Skin epidermis (tissue), 12 donors: ENCODE data around the gene RAB33B.
"Not testable (repeated sequence)": the region's sequence is repeated elsewhere in the genome, so short reads cannot be mapped to it uniquely, and the experiment has no call there.

Experiments used
- H3K27ac ChIP-seq, 21 experiments: fragments of 200-600 bp; sonication (generic) in 11 of 21; one replicate each; pipeline ENCODE4 v1.5.0; 2020; ENCODE audit warnings: mild to moderate bottlenecking in 3 of 21, inconsistent platforms in 2 of 21, moderate library complexity in 2 of 21
- H3K4me3 ChIP-seq, 7 experiments: fragments of 200-600 bp; sonication (generic) in 2 of 7; one replicate each; pipeline ENCODE4 v1.5.0; 2020; ENCODE audit warnings: inconsistent platforms in 2 of 7, mild to moderate bottlenecking in 2 of 7, moderate library complexity in 1 of 7

Gene RAB33B

DNA sequence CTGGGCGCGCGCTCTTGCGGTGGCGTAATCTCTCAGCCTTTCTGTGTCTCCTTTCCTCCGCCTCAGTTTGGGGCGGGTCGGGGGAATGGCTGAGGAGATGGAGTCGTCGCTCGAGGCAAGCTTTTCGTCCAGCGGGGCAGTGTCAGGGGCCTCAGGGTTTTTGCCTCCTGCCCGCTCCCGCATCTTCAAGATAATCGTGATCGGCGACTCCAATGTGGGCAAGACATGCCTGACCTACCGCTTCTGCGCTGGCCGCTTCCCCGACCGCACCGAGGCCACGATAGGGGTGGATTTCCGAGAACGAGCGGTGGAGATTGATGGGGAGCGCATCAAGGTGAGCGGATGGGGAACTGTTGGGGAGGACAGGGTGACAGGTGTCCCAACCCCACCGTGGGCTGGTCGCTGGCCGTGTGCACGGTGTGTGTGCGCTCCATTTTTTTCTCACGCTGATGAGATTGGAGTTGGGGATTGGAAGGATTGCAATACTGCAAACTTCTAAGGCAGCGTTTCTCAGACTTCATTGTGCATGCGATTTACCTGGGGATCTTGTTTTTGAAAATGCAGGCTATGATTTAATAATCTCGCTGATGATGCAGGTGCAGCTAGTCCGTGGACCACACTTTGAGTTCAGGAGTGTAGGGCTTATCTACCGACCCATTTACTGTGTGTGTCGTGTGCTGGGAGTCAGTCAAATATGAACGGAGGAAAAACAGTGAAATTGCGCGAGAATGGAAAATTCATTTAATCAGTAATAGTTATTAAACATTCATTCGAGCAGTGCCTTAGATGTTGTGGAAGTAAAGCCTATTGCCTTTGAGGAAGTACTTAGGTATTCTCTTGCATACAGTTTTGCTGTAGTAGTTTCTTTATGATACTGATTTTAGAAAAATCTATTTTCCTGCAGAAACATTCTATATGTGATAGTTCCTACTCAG, at the start of gene RAB33B:
Gene RAB33B, plus strand, starts transcription at position 11 of the 935 bp plus-strand sequence. Its CDS starts 75 bp downstream, at position 86.
- H3K27ac ChIP-seq = peak within 1 kb of the TSS; percentile 80 to 100 (median 96)

DNA sequence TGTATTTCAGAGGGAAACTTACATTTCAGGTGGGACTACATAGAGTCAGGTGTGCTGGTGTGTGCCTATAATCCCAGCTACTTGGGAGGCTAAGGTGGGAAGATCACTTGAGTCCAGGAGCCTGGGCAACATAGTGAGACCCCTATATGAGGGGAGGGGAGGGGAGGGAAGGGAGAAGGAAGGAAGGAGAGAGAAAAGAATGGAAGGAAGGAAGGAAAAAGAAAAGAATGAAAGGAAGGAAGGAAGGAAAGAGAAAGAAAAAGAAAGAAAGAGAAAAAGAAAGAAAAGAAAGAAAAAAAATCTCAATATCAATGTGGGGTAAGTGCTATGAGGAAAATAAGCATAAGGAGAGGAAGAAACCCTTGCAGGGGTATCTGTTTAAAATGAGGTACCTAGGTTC, 43.6 kb upstream of the RAB33B start:
- Histone ChIP-seq H3K27ac (no peak overlapping the region), H3K4me3 (no peak overlapping the region)

More for the DNA sequence above, at the start of gene RAB33B:
- H3K4me3 ChIP-seq = peak within 1 kb of the TSS; percentile 60 to 85 (median 72)

DNA sequence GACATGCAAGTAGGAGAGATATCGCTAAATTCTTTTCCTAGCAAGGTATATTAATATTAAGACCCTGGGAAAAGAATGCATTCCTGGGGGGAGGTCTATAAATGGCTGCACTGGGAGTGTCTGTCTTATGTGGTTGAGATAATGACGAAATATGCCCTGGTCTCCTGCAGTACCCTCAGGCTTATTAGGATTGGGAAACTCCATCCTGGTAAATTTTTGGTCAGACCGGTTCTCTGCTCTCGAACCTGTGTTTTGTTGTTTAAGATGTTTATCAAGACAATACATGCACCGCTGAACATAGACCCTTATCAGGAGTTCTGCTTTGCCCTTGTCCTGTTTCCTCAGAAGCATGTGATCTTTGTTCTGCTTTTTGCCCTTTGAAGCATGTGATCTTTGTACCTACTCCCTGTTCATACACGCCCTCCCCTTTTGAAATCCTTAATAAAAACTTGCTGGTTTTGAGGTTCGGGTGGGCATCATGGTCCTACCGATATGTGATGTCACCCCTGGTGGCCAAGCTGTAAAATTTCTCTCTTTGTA, 39.2 kb upstream of the RAB33B start:
- H3K27ac ChIP-seq, H3K4me3 ChIP-seq: not testable (repeated sequence)

DNA sequence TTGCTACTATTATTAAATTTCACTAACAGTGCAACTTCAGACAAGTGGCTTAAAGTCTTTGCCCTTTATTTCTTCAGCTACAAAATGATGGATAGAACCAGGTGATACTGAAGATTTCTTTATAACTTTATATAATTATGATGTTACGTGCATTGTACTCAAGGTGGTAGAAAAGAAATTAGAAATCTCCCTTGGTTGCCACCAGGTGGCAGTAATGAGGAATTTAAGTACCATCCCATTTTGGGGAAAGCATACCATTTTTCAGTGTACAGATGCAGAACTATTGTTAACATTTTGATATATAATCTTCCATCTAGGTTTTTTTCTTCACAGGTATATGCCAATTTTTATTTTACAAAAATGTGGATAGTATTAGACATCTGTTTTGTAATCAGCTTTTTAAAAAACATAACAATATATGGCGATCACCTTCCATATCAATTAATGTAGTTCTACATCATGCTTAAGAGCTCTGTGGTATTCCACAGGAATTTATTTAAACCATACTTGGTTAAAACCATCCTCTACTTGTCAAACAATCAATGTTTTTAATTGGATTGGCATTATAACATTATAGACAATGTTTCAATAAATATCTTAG, 37.7 kb upstream of the RAB33B start:
- no peak overlapping the region for H3K27ac ChIP-seq
- no peak overlapping the region for H3K4me3 ChIP-seq

DNA sequence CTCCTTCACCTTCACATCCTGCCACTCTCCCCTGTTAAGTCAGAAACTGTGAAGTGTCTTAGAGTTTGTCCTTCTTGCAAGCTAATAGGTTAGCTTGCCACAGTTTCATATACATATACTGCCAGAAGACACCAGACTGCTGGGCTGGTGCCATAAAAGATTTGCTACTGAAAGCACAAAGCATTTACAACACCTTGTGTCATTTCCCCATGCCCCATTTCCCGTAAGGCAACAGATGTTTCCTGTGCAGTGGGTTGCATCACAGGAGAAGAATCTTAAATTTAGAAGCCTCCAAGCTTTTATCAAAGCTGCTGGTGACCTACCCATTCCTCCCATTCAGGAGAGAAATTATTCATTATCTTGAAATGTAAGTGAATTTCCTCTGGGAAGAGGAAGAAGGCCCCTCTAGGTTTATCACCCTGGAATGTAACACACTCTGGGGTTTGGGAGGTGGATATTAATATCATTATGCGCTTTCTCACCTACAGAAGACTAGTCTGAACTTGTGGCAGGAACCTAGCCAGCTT, 34.5 kb upstream of the RAB33B start:
- no peak overlapping the region for H3K4me3 ChIP-seq
- H3K27ac ChIP-seq = peak overlapping the region in 17 of 21 experiments; percentile 1 to 77 (median 48)

DNA sequence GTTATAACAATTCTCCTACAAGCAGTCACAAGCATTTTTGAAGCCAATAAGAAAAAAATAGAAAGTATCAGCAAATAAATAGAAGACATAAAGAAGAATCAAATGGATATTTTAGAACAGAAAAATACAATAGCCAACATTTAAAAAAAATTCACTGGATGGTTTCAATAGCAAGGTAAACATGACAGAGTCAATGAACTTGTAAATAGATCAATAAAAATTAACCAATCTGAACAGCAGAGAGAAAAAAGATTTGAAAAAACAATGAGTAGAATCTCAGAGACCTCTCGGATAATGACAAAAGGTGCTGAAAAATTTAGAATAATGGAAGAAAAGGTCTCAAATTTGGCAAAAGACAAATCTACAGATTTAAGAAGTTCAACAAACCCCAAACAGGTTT, 33.3 kb upstream of the RAB33B start:
- H3K27ac ChIP-seq = peak overlapping the region in 2 of 21 experiments; percentile 11 to 48
- H3K4me3 ChIP-seq = no peak overlapping the region

DNA sequence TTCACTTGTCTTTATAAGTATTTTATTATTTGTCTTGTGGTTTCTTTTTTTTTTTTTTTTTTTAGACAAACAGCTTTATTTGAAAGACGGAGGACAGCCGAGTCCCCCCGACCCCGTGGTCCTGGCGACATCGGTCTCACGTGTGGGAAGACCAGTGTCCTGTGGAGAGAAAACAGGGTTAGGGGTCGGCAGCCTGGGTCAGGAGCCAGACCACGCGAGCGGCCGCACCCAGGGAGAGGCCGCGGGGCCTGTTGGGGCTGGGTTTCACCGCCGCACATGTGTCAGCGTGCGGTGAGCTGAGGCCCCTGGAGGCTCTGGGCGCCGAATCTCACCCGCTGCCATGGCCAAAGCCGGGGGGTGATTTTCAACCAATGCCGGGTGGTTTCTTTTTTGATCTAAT, 17.8 kb upstream of the RAB33B start:
- H3K27ac ChIP-seq = no peak overlapping the region

DNA sequence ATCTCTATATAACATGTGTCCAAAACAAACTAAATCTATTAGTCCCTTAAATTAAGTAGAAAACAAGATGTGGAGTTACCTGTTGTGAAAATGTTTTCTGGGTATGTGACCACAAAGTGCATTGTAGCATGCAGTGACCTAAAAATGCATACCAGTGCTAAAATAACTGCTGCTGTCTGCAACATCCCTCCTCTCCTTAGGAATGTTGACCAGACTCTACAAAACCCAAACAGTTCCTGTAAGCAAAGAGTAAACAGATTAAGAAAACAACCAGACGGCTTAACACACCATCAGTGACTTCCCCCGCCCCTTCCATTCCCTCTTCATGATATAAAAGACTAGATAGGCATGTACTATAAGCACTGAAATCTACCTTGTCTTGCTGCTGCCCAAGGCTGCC, 15.8 kb upstream of the RAB33B start:
- H3K27ac ChIP-seq = no peak overlapping the region

More for the DNA sequence above, 17.8 kb upstream of the RAB33B start:
- no peak overlapping the region for H3K4me3 ChIP-seq

DNA sequence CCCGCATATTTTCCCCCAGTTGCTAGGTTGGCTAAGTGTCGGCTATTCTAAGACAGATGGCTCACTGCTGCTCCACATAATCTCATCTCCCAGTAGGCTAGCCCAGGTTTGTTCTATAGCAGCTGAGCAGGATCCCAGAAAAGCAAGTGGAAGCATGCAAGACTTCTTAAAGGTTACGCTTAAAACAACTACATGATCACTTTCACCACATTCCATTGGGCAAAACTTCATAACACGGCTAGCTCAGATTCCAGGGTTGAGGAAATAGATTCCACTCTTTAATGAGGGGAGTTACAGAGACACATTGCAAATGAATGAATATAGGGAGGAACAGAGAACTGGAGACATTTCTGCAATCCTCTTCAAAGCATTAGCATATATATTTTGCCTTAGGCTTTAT, 12.9 kb upstream of the RAB33B start:
- H3K27ac ChIP-seq = no peak overlapping the region
- no peak overlapping the region for H3K4me3 ChIP-seq

More for the DNA sequence above, 15.8 kb upstream of the RAB33B start:
- no peak overlapping the region for H3K4me3 ChIP-seq

DNA sequence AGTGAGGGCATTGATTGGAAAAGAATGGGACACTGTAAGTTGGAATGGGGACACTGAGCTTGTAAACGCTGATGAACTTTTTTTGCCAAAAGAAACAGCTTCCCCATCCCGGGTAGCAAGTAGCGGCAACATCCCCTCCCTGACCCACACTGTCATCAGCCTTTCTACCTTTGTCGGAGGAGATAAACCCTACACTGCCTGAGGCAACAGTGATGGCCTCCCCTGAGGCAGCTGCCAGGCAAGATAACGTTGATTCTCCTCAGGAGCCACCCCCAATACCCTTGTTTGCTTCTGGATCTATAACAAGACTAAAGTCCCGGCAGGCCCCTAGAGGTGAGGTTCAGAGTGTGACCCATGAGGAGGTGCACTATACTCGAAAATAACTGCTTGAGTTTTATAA, 10.3 kb upstream of the RAB33B start:
- Histone ChIP-seq H3K4me3 (no peak overlapping the region), H3K27ac (no peak overlapping the region)

DNA sequence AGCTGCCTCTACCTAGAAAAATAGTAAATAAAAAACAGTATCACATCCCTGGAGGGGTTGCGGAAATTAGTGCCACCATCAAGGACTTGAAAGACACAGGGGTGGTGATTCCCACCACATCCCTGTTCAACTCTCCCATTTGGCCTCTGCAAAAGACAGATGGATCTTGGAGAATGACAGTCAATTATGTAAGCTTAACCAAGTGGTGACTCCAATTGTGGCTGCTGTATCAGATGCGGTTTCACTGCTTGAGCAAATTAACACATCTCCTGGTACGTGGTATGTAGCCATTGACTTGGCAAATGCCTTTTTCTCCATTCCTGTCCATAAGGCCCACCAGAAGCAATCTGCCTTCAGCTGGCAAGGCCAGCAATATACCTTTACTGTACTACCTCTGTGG, 9.0 kb upstream of the RAB33B start:
- not testable (repeated sequence) for H3K4me3 ChIP-seq, H3K27ac ChIP-seq

DNA sequence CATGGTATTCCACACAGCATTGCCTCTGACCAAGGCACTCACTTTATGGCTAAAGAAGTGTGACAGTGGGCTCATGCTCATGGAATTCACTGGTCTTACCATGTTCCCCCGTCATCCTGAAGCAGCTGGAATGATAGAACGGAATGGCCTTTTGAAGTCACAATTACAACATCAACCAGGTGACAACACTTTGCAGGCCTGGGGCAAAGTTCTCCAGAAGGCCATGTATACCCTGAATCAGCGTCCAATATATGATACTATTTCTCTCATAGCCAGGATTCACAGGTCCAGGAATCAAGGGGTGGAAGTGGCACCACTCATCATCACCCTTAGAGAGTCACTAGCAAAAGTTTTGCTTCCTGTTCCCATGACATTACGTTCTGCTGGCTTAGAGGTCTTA, 6.8 kb upstream of the RAB33B start:
- not testable (repeated sequence) for H3K27ac ChIP-seq

DNA sequence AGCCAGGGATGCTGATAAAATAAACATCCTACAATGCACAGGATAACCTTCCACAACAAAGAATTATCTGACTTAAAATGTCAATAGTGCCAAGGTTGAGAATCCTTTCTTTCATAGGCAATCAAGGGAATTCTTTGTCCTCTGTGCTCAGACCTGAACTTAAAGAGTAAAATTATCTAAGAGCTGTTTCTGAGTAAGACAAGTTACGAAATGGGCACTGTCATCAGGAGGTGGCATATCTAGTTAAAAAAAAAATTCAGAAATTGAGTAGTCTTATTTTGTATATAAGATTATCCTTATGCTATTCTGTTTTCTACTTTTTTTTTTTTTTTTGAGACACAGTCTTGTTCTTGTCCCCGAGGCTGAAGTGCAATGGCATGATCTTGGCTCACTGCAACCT, 3.3 kb upstream of the RAB33B start:
- Histone ChIP-seq H3K4me3 (no peak overlapping the region), H3K27ac (no peak overlapping the region)

More for the DNA sequence above, 6.8 kb upstream of the RAB33B start:
- not testable (repeated sequence) for H3K4me3 ChIP-seq

DNA sequence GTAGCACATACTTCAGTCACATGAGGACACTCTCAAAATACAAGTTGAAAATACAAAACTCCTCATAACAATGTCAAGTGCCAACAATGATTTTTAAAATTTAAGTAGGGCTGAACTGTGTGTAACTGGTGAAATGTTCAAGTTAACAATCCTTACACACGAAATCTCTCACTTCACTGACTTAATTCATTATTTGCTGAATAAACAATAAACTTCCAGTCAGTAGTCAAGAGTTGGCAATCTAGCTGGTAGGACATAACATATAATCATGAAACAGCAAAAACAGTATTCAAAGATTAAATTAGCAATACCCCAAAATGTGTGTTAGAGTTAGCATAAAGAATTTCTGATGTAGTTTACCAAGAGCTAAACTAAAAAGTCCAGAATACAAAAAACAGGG, 1.9 kb upstream of the RAB33B start:
- H3K4me3 ChIP-seq = no peak overlapping the region
- peak overlapping the region in 6 of 21 experiments; percentile 92 to 99 (median 98) for H3K27ac ChIP-seq

DNA sequence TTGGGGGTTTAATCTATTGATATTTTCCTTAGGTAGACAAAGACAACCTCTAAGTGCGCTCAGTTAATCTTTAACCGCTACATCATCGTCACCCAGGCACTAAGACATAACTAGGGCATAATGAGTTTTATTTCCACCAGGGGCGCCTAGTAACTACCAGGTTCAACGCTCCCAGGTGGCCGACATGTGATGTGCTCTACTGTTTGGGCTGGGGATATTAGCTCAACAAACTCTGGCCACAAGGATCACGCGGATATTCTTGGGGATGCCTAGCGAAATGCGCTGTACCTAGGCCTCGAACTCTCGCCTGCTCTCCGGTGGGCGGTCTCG, 915 bp upstream of the RAB33B start:
- Histone ChIP-seq H3K4me3 (peak overlapping the region; percentile 60 to 85 (median 72)), H3K27ac (peak overlapping the region; percentile 80 to 100 (median 96))

DNA sequence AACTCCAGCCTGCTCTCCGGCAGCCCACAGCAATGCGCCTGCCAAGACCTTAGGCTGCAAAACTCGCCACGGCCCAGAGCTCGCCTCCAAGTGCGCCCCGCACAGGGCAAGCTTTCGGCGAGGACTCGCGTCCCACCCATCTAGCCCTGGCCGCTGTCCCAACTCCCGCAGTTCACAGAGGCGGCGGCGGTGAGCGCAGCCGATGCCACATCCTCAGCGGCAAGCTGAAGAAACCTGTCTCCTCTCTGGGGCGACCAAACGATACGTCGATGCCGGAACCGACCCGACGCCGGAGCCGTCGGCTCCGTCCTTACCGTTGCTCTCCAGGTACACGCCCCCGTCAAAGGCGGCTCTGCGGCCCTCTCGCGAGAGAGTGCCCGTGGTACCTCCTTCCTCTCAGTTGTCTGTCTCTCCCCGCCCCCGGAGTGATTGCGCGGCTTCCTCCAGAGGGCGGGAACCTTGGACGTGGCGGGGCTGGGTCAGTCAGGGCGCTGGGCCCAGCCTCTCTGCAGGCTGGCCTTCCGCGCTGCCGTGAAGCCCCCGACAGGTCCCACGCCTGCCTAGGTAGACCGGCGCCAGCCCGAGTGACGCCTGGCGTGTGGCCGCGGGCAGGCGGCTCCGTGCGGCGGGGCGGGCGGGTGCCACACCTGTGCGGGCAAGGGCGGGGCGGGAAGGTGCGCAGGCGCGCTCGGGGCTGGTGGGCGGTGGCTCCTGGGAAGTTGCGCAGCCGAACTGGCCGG, 380 bp upstream of the RAB33B start:
- Histone ChIP-seq H3K4me3 (peak overlapping the region; percentile 60 to 85 (median 72)), H3K27ac (peak overlapping the region; percentile 80 to 100 (median 96))

DNA sequence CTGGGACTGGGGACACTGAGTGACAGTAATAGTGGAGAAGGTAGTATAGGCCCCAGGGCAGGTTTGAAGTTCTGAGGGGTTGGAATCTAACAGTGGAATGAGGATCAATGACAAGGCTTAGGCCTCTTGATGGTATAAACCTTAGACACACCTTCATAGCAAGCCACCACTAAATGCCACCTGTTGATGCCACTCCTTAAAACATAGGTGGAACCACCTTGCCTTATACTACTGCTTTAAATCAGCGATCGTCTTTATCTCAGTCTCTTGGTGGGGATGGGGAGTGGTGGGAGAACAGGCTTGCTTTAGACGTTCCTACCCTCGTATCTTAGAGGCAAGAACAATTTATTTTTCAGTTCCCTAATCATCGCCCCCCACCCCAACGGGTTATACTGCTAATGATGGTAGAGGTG, 1.2 kb downstream of the RAB33B start:
- Histone ChIP-seq H3K4me3 (peak overlapping the region in 5 of 7 experiments; percentile 60 to 85 (median 72)), H3K27ac (peak overlapping the region in 5 of 21 experiments; percentile 22 to 99 (median 98))

DNA sequence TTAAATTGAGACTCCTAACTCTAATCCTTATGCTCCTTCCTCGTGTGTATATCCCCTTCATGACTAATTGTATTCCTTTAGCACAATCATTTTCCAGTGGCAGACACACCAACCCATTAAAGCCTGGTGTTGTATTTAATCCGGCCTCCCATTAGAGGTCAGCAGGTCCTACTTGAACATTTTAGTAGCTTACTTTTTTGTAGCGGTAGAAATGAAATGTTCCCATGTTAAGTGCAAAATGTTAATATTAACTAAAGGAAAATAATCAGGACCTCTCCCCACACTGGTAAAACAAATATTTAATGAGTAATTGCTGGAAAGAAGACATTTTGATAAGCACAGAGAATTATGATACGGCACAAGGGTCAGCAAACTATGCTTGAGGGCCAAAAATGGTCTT, 3.4 kb downstream of the RAB33B start:
- Histone ChIP-seq H3K4me3 (no peak overlapping the region), H3K27ac (no peak overlapping the region)

DNA sequence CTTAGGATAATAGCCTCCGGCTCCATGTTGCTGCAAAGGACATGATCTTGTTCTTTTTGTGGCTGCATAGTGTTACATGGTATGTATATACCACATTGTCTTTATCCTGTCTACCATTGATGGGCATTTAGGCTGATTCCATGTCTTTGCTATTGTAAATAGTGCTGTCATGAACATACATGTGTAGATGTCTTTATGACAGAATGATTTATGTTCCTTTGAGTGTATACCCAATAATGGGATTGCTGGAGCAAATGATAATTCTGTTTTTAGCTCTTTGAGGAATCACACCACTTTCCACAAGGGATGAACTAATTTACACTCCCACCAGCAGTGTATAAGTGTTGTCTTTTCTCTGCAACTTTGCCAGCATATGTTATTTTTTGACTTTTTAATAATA, 4.6 kb downstream of the RAB33B start:
- Histone ChIP-seq H3K27ac (no peak overlapping the region), H3K4me3 (no peak overlapping the region)

DNA sequence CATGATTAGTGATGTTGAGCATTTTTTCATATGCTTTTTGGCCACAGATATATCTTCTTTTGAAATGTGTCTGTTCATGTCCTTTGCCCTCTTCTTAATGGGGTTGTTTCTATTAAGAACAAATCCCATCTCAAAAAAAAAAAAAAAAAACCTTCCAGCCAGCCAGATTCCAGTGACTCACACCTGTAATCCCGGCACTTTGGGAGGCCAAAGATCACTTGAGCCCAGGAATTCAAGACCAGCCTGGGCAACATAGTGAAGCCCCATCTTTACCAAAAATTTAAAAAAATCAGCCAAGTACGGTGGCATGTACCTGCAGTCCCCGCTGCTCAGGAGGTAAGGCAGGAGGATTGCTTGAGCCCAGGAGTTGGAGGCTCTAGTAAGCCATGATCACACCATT, 5.1 kb downstream of the RAB33B start:
- H3K4me3 ChIP-seq = no peak overlapping the region
- H3K27ac ChIP-seq = no peak overlapping the region
